ENCODE results near the gene SETD1A. TPM values are rescaled to one million over a fixed set of nuclear protein-coding genes. Genes with fewer than 3 reads are reported as not detected.
"Not testable (repeated sequence)": the region's sequence is repeated elsewhere in the genome, so short reads cannot be mapped to it uniquely, and the experiment has no call there.

SETD1A gene
- total RNA-seq, 2 experiments from 2014 or later = 27.6 to 33.4 TPM

DNA sequence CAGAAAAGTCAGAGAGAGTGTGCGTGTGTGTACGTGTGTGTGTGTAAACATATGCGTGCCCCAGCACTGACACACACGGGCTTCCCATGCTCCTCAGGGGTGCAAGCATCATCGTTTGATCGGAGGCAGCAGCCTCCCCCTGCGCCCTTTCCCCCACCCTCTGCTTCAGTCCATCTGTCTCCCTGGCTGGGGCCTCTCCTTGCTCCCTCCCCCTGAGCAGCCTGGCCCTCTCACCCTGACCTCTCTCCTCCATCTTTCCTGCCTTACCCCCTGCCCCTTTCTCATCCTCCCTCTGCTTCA, 48.5 kb downstream of the SETD1A start:
- Mint-ChIP-seq H3K27ac (no peak overlapping the region), H3K9me3 (no peaks in the 10 kb centered on the region), H3K4me3 (no peak overlapping the region), H3K36me3 (no peaks in the 10 kb centered on the region), H3K4me1 (peaks cover 4% of the 10 kb centered on the region), H3K27me3 (peaks cover 24% of the 10 kb centered on the region)
- DNase-seq = no peak
- POLR2A ChIA-PET = no interaction called here
- ATAC-seq (ENCODE audit: low read depth) = no peak

DNA sequence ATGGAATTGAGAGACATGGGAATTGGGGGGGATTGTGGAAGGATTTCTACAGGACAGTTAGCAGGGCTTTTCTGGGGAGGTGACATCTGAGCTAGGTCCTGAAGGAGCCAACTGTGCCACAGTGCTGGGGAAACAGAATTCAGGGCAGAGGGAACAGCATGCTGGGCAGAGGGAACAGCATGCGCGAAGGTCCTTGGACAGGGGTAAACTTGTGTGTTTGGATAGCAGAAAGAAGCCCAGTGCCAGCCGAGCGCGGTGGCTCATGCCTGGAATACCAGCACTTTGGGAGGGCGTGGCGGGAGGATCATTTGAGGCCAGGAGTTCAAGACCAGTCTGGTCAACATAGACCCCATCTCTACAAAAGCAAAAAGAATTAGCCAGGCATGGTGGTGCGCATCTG, 49.0 kb downstream of the SETD1A start:
- H3K9me3 Mint-ChIP-seq = no peaks in the 10 kb centered on the region
- H3K4me3 Mint-ChIP-seq = no peak overlapping the region
- peaks cover 8% of the 10 kb centered on the region for H3K4me1 Mint-ChIP-seq
- no peak overlapping the region for H3K27ac Mint-ChIP-seq
- H3K36me3 Mint-ChIP-seq = no peaks in the 10 kb centered on the region
- POLR2A ChIA-PET = interaction anchor here (1.0 kb wide), 1 partner anchor 12 kb away, joined by 3 read pairs; no protein-coding TSS in a partner anchor
- H3K27me3 Mint-ChIP-seq = peaks cover 29% of the 10 kb centered on the region
- DNase-seq = no peak
- ATAC-seq (ENCODE audit: low read depth) = no peak

DNA sequence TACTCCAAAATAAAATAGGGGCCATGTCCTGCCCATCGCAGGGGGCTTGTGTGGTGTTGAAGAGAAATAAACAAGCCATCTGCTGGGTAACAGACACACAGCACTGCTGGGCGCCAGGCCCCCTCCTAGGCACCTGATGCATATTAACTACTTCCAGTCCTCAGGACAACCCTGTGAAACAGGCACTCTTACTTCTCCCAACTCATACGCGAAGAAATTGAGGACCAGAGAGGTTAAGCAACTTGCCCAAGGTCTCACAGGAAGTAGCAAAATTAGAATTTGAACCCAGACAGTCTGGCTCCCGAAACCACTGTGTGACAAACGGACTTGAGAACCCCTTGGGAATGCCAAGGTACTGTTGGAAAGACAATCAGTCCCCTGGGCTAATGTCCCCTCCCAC, 50.1 kb downstream of the SETD1A start:
- H3K9me3 Mint-ChIP-seq = no peaks in the 10 kb centered on the region
- H3K27ac Mint-ChIP-seq = no peak overlapping the region
- no peak overlapping the region for H3K4me3 Mint-ChIP-seq
- H3K27me3 Mint-ChIP-seq = peaks cover 37% of the 10 kb centered on the region
- no peak for DNase-seq
- POLR2A ChIA-PET = interaction anchor here (0.8 to 1.0 kb wide), 2 partner anchors 11 to 14 kb away, joined by 3 to 4 read pairs; no protein-coding TSS in a partner anchor
- no peak for ATAC-seq (ENCODE audit: low read depth)
- no peaks in the 10 kb centered on the region for H3K36me3 Mint-ChIP-seq
- peaks cover 8% of the 10 kb centered on the region for H3K4me1 Mint-ChIP-seq

DNA sequence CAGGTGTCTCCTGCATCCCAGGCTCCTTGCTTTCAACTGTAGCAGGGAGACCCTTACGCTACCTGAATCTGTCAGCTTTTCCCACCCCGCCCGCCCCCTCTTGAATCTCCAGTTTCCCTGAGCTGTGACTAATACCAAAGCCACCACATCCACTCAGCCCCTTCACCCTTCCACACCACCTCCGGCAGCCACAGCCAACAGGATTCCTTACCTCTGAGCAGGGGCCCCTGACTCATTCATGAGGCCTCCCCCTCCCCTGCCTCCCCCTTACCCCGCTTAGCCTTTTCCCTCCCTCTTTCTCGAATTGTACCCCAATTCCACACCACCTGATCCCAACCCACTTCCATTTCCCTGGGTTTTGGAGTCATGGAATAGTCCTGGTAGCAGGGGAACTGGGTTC, 50.6 kb downstream of the SETD1A start:
- peaks cover 8% of the 10 kb centered on the region for H3K4me1 Mint-ChIP-seq
- ATAC-seq (ENCODE audit: low read depth) (no peak), DNase-seq (no peak)
- peaks cover 37% of the 10 kb centered on the region for H3K27me3 Mint-ChIP-seq
- H3K27ac Mint-ChIP-seq = no peak overlapping the region
- no peaks in the 10 kb centered on the region for H3K9me3 Mint-ChIP-seq
- no peaks in the 10 kb centered on the region for H3K36me3 Mint-ChIP-seq
- no peak overlapping the region for H3K4me3 Mint-ChIP-seq
- POLR2A ChIA-PET = no interaction called here

DNA sequence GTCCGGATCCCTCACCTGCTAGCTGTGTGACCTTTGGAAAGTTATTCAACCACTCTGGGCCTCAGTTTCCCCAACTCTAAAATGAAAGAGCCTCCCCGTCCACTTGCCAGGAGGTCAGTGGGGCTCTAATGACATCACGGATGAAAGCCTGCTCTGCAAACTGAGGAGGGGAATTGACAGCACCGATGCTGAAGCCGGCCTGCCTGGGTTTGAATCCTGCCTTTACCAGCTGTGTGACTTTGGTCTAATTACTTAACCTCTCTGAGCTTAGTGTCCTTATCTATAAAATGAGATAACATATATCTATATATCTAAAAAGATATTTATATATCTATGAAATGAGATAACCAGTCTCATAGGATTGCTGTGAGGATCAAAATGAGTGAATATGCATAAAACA, 51.0 kb downstream of the SETD1A start:
- H3K27me3 Mint-ChIP-seq = peaks cover 41% of the 10 kb centered on the region
- peaks cover 8% of the 10 kb centered on the region for H3K4me1 Mint-ChIP-seq
- POLR2A ChIA-PET = interaction anchor here (0.6 kb wide), 1 partner anchor 174 kb away, joined by 3 read pairs; no protein-coding TSS in a partner anchor
- DNase-seq (no peak), ATAC-seq (ENCODE audit: low read depth) (no peak)
- H3K36me3 Mint-ChIP-seq = no peaks in the 10 kb centered on the region
- H3K4me3 Mint-ChIP-seq = no peak overlapping the region
- no peak overlapping the region for H3K27ac Mint-ChIP-seq
- H3K9me3 Mint-ChIP-seq = no peaks in the 10 kb centered on the region

DNA sequence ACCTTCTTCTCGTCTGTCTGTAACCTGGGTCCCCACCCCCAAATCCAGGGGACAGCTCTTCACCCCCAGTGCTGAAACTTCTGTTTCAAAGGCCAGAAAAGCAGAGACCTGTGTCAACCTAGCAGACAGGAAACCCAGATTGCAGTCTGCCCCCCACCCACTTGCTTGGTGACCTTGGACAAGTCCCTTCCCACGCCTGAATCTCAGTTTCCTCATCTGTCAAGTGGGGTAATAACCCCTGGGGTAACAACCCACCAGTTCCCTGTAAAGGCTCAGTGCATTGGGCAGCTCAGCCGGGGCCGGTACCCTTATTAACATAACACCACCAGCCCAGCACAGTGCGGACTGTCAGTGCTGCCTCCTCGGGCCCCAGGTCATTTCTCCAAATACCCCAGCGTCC, 51.6 kb downstream of the SETD1A start:
- no peak for ATAC-seq (ENCODE audit: low read depth)
- Mint-ChIP-seq H3K27ac (no peak overlapping the region), H3K36me3 (no peaks in the 10 kb centered on the region), H3K4me3 (no peak overlapping the region), H3K27me3 (peaks cover 43% of the 10 kb centered on the region), H3K4me1 (peaks cover 8% of the 10 kb centered on the region), H3K9me3 (no peaks in the 10 kb centered on the region)
- POLR2A ChIA-PET = interaction anchor here (0.6 kb wide), 1 partner anchor 173 kb away, joined by 3 read pairs; no protein-coding TSS in a partner anchor
- DNase-seq = no peak

DNA sequence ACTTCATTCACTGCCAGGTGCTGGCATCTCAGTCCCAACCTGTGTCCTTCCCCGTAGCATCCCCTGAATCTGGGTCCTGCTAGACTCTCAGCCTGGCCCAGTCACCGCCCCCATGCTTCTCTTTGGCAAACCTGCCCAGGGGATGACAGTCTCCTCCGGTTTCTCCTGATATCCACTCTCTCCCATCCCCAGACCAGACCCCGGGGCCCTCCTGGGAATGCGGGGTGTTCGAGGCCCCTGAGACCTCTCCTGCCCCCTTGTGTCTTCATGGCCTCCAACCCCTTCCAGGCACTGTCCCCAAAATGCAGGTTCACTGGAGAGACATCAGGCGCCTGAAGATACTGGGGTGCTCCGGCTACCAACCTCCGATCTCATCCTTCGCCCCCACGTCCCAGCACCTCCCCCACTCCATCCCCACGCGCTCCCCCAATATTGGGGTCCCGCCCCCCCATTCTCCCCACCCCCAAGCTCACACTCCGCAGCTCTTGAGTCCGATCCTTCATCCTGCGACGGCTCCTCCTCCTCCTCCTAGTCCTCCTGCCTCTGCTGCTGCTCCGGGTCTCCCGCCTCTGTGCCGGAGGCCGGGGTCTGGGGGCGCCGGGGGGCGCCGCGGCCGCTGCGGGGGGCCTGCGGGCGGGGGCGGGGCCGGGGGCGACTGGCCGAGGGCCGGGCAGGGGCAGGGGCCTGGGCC, 52.5 kb downstream of the SETD1A start:
- H3K27me3 Mint-ChIP-seq = peaks cover 50% of the 10 kb centered on the region
- H3K4me1 Mint-ChIP-seq = peaks cover 8% of the 10 kb centered on the region
- peak overlapping the region; percentile 19 for H3K27ac Mint-ChIP-seq
- H3K9me3 Mint-ChIP-seq = no peaks in the 10 kb centered on the region
- no peaks in the 10 kb centered on the region for H3K36me3 Mint-ChIP-seq
- peak overlapping the region; percentile 41 for H3K4me3 Mint-ChIP-seq
- ATAC-seq (ENCODE audit: low read depth) (peak; percentile 30), DNase-seq (no peak)
- POLR2A ChIA-PET = no interaction called here

DNA sequence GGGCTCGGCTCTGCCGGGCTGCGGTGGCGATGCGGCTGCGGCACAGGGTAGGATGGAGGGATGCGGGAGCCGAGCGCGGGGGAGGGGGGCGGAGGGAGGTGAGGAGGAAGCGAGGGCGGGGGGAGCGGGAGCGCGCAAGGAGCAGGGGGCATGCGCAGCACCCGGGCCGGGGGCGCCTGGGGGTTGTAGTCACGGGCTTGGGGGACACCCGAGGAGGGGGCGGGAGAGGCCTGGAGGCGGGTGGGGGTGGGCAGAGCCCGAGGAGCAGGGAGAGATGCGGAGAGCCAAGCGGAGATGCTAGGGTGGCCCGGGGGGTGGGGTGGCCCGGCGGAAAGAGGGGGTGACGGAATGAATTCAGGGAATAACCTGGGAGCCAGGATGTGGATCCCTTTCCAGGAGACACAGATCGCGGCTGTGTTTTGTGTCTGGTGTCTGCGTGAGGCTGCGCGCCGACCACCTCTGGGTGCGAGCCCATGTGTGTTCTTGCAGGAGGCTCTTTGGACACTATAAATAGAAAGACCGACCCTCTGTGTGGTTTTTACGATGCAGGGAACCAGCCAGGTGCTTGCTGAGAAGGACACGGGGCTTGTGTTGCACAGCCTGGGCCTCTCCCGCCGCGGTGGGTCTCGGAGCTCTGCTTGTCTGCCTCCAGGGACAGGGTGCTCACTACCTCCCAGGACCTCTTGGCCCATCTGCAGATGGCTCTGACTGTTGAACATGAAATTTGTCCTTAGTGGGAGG, 53.2 kb downstream of the SETD1A start, which contains the start of gene STX1B:
STX1B (minus strand) TSS at position 54 of the 741 bp plus-strand sequence. CDS start 242 bp downstream, outside the sequence.
- Mint-ChIP-seq H3K27me3 (peaks cover 53% of the 10 kb centered on the region), H3K36me3 (no peaks in the 10 kb centered on the region), H3K9me3 (no peaks in the 10 kb centered on the region), H3K4me3 (peak within 1 kb of the TSS; percentile 69), H3K4me1 (peaks cover 8% of the 10 kb centered on the region), H3K27ac (peak within 1 kb of the TSS; percentile 19)
- ATAC-seq (ENCODE audit: low read depth) (peak; percentile 44), DNase-seq (peak; percentile 63)
- POLR2A ChIA-PET = no interaction called here

DNA sequence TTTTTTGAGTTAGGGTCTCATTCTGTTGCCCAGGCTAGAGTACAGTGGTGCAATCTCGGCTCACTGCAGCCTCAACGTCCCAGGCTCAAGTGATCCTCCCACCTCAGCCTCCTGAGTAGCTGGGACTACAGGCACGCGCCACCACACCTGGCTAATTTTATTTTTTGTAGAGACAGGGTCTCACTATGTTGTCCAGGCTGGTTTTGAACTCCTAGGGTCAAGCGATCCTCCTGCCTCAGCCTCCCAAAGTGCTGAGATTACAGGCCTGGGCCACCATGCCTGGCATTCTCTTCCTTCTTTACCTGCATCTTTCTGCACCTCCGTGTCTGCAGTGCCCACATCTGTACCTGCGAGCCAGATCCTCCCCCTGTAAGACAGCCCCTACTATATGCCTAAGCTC, 54.3 kb downstream of the SETD1A start:
- ATAC-seq (ENCODE audit: low read depth); POLR2A ChIA-PET; H3K9me3 Mint-ChIP-seq; H3K4me1 Mint-ChIP-seq; H3K36me3 Mint-ChIP-seq; DNase-seq; H3K27ac Mint-ChIP-seq: not testable (repeated sequence)
- Mint-ChIP-seq H3K27me3 (peaks cover 49% of the 10 kb centered on the region), H3K4me3 (peak overlapping the region; percentile 69)

DNA sequence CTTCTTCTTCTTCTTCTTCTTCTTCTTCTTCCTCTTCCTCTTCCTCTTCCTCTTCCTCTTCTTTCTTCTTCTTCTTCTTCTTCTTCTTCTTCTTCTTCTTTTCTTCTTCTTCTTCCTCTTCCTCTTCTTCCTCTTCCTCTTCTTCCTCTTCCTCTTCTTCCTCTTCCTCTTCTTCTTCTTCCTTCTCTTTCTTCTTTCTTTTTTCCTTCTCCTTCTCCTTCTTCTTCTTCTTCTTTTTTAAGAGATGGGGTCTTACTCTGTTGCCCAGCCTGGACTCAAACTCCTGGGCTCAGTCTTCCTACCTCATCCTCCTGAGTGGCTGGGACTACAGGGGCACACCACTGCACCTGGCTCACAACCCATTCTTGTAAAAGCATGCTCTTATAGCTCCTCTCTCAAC, 55.7 kb downstream of the SETD1A start:
- H3K27me3 Mint-ChIP-seq = peaks cover 42% of the 10 kb centered on the region
- H3K4me1 Mint-ChIP-seq; H3K9me3 Mint-ChIP-seq; H3K27ac Mint-ChIP-seq; H3K4me3 Mint-ChIP-seq; ATAC-seq (ENCODE audit: low read depth); H3K36me3 Mint-ChIP-seq; DNase-seq; POLR2A ChIA-PET: not testable (repeated sequence)

DNA sequence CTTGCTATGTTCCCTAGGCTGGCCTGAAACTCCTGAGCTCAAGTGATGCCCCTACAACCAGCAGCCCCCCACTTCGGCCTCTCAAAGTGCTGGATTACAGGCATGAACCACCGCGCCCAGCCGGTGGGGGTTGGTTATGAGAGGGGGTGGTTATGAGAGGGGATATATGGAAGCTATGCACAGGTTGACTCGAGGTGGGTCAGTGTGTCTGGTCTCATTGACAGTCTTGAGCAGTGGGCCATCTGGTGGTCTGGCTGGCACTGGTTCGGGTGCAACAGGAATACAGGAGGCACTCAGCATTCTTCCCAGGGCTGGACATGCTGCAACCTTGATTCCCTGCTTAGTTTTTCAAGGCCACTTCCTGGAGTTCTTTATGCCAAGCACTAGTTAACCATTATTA, 58.5 kb downstream of the SETD1A start:
- no peak overlapping the region for H3K4me3 Mint-ChIP-seq
- peaks cover 4% of the 10 kb centered on the region for H3K4me1 Mint-ChIP-seq
- POLR2A ChIA-PET = no interaction called here
- DNase-seq (no peak), ATAC-seq (ENCODE audit: low read depth) (no peak)
- no peaks in the 10 kb centered on the region for H3K36me3 Mint-ChIP-seq
- H3K9me3 Mint-ChIP-seq = no peaks in the 10 kb centered on the region
- H3K27ac Mint-ChIP-seq = no peak overlapping the region
- H3K27me3 Mint-ChIP-seq = peaks cover 31% of the 10 kb centered on the region

DNA sequence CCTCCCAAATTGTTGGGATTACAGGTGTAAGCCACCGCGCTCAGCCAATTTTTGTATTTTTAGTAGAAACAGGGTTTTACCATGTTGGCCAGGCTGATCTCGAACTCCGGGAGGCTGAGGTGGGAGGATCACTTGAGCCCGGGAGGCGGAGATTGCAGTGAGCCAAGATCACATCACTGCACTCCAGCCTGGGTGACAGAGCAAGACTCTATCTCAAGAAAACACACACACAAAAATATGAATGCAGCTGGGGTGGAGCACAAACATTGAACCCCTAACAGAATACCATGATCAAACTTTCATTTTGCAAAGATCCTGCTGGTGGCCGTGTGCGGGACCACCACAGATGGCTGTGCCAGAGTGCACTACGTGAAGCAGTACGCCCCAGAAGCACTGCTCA, 60.2 kb downstream of the SETD1A start:
- ATAC-seq (ENCODE audit: low read depth); H3K9me3 Mint-ChIP-seq; H3K27ac Mint-ChIP-seq; H3K4me3 Mint-ChIP-seq; H3K36me3 Mint-ChIP-seq; POLR2A ChIA-PET; H3K4me1 Mint-ChIP-seq; DNase-seq: not testable (repeated sequence)
- peaks cover 18% of the 10 kb centered on the region for H3K27me3 Mint-ChIP-seq

DNA sequence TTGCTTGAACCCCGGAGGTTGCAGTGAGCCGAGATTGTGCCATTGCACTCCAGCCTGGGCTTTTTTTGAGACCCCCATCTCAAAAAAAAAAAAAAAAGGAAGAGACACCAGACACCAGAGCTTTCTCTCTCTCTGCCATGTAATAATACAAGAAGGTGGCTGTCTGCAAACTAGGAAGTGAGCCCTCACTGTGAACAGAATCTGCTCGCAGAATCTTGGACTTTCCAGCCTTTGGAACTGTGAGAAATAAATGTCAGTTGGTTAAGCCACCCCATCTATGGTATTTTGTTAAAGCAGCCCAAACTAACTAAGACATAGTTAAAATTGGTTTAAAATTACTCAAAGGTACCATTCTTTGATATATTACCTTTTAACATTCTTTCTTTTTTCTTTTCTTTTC, 63.0 kb downstream of the SETD1A start:
- POLR2A ChIA-PET = no interaction called here
- DNase-seq (no peak), ATAC-seq (ENCODE audit: low read depth) (no peak)
- no peak overlapping the region for H3K4me3 Mint-ChIP-seq
- no peaks in the 10 kb centered on the region for H3K9me3 Mint-ChIP-seq
- H3K36me3 Mint-ChIP-seq = peaks cover 2% of the 10 kb centered on the region
- peaks cover under 1% of the 10 kb centered on the region for H3K27me3 Mint-ChIP-seq
- no peak overlapping the region for H3K27ac Mint-ChIP-seq
- H3K4me1 Mint-ChIP-seq = peaks cover 15% of the 10 kb centered on the region
